ENCODE data around the gene TOLLIP. TPM values are rescaled to one million over a fixed set of nuclear protein-coding genes. Genes with fewer than 3 reads are reported as not detected.

The TOLLIP gene
- total and polyA plus RNA-seq, 9 of the 15 experiments (the other 6 are each of a cell fraction or from before 2014, with no cell fraction given) = 0.23 to 22.8 (median 7.1) TPM

- TF ChIP-seq MIER1 (IDR thresholded peaks at IDR 0.05; ENCODE audit: low read depth) (no peak), NCOR1 (IDR thresholded peaks at IDR 0.05) (no peak), ZMIZ1 (IDR thresholded peaks at IDR 0.05; ENCODE audit: low read depth in 2 of 2, low read length in 2 of 2) (no peak), MLLT1 (IDR thresholded peaks at IDR 0.05) (peak in 1 of 2 experiments; percentile 63; a peak in 1 of 4 replicates), NRF1 (conservative IDR thresholded peaks at IDR 0.05 in 1 of 2, IDR thresholded peaks at IDR 0.05 in 1 of 2) (peak; percentile 99), RBBP5 (IDR thresholded peaks at IDR 0.05; ENCODE audit: borderline replicate concordance, insufficient read depth, low read length, poor library complexity, severe bottlenecking) (no peak), POLR2B (IDR thresholded peaks at IDR 0.05; ENCODE audit: low read depth, partially characterized antibody) (peak; percentile 86), E2F4 (CRISPR knock-in tag; IDR thresholded peaks at IDR 0.05; ENCODE audit: low read depth) (peak; percentile 17; the same call in 1 of the 2 replicates), ZNF655 (CRISPR knock-in tag; IDR thresholded peaks at IDR 0.05) (no peak), ZKSCAN3 (CRISPR knock-in tag; IDR thresholded peaks at IDR 0.05) (no peak), CHD1 (IDR thresholded peaks at IDR 0.05; ENCODE audit: low read length) (no peak), CAMTA2 (CRISPR knock-in tag; conservative IDR thresholded peaks at IDR 0.05) (no peak), MCM5 (IDR thresholded peaks at IDR 0.05; ENCODE audit: low read depth) (no peak), THRB (CRISPR knock-in tag; conservative IDR thresholded peaks at IDR 0.05) (0 out of 2 replicates have a peak, but pooled peaks have one; percentile 20), ZFP36 (IDR thresholded peaks at IDR 0.05; ENCODE audit: low read depth, low read length, partially characterized antibody) (no peak), ZNF3 (CRISPR knock-in tag; IDR thresholded peaks at IDR 0.05) (no peak), RAD21 (CRISPR knock-in tag; conservative IDR thresholded peaks at IDR 0.05 in 1 of 2, IDR thresholded peaks at IDR 0.05 in 1 of 2) (0 out of 4 replicates have a peak, but pooled peaks of 1 of the 2 experiments have one; percentile 9), ELF4 (CRISPR knock-in tag; IDR thresholded peaks at IDR 0.05) (0 out of 2 replicates have a peak, but pooled peaks have one; percentile 32)
Observed at GRCh38 chr11:1309498-1310317, at the start of gene TOLLIP (continued).

All from K562 (cell line).